Measurements from ENCODE around the gene MCRS1. TPM values are rescaled to one million over a fixed set of nuclear protein-coding genes. Genes with fewer than 3 reads are reported as not detected.

MCRS1 gene
- total RNA-seq, 1 experiment from 2014 or later = 103 TPM

DNA sequence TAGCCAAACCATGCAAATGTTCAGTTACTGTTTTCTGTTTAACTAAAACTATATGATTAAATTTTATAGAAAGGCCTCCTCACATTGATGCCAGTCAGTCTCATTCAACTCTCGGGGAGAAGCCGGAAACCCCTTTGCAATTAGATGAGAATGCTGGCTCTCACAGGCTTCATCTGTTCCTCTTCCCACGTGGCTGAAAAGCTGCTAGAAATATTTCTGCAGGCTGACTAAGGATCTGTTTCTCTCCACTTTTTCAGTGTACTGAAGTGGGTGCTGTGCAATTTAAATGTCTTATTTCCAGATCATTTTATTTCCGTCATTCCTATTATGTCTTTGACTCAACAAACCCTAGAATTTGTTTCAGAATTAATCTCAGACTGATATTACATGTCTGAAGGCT lies 46.6 kb downstream of the MCRS1 start:
- Histone ChIP-seq H4K91ac (ENCODE audit: insufficient read length, low read depth, low read length) (no peak overlapping the region), H4K5ac (ENCODE audit: insufficient read length, low read depth, low read length) (no peak overlapping the region), H2BK5ac (ENCODE audit: insufficient read length, low read length) (no peak overlapping the region), H3K79me2 (ENCODE audit: insufficient read depth, low read length) (no peaks in the 10 kb centered on the region), H3T11ph (ENCODE audit: low read length) (no peak overlapping the region), H3K56ac (ENCODE audit: insufficient read length, low read depth, low read length) (no peak overlapping the region), H3K23ac (ENCODE audit: insufficient read length, low read depth, low read length) (no peak overlapping the region), H2AFZ (ENCODE audit: low read length) (no peak overlapping the region), H2BK15ac (ENCODE audit: low read depth, low read length) (no peak overlapping the region), H3K23me2 (ENCODE audit: insufficient read length, low read depth, low read length, poor library complexity, severe bottlenecking) (no peaks in the 10 kb centered on the region), H2BK20ac (ENCODE audit: low read depth, low read length, poor library complexity, severe bottlenecking) (no peak overlapping the region), H3K18ac (ENCODE audit: insufficient read length, low read depth, low read length) (no peak overlapping the region), H2BK12ac (ENCODE audit: insufficient read length, low read depth, low read length) (no peak overlapping the region), H2AK5ac (ENCODE audit: insufficient read length, low read length) (no peak overlapping the region), H4K8ac (replicated peaks; ENCODE audit: insufficient read length, low read depth, low read length) (no peak overlapping the region), H3K9ac (ENCODE audit: extremely low read depth, insufficient read length, low read length) (no peak overlapping the region), H3K4ac (ENCODE audit: low read depth, low read length) (no peak overlapping the region), H3K27ac (ENCODE audit: insufficient read length, low read depth, low read length) (no peak overlapping the region), H3K9me3 (ENCODE audit: control insufficient read depth, low read depth, low read length) (no peaks in the 10 kb centered on the region), H3K79me1 (ENCODE audit: insufficient read depth, low read depth, low read length, poor library complexity, severe bottlenecking) (no peaks in the 10 kb centered on the region), H3K4me2 (ENCODE audit: insufficient read depth, insufficient read length, low read length) (no peak overlapping the region), H3K14ac (ENCODE audit: insufficient read depth, low read length) (no peak overlapping the region), H2BK120ac (ENCODE audit: low read depth, low read length, poor library complexity, severe bottlenecking) (no peak overlapping the region), H4K20me1 (ENCODE audit: control insufficient read depth, insufficient read depth, insufficient read length) (no peaks in the 10 kb centered on the region), H3K27me3 (ENCODE audit: insufficient read depth, low read length) (no peaks in the 10 kb centered on the region), H3K4me1 (ENCODE audit: insufficient read depth, low read length) (no peaks in the 10 kb centered on the region)
- Mint-ChIP-seq H3K4me1 (no peaks in the 10 kb centered on the region), H3K27ac (peak overlapping the region in 2 of 3 experiments; percentile 38 to 76; a peak in 1 of 7 replicates), H3K9me3 (no peaks in the 10 kb centered on the region), H3K36me3 (ENCODE audit: insufficient read depth in 1 of 3, low read depth in 3 of 3) (peaks cover 7 to 31% (median 26%) of the 10 kb centered on the region in 3 experiments; a peak in 6 of 7 replicates), H3K27me3 (ENCODE audit: low read depth) (no peaks in the 10 kb centered on the region), H3K4me3 (no peak overlapping the region)
- WGBS (ENCODE audit: extremely low coverage, insufficient read length, low lambda C conversion rate) = no CpG with 5 or more reads among the region's 4 CpGs
- no peak for DNase-seq
- TF ChIP-seq CTCF (conservative IDR thresholded peaks at IDR 0.05) = no peak

All from H9 (cell line).